HG02973 (cell line): ENCODE data around the gene CACNA1C.
"Not testable (repeated sequence)": the region's sequence is repeated elsewhere in the genome, so short reads cannot be mapped to it uniquely, and the experiment has no call there.

ENCODE experiments used
- ATAC-seq: cut with Tn5 transposase; IDR thresholded peaks from one replicate; pipeline ENCODE4 v1.9.1; 2021; ENCODE audit warnings: moderate library complexity; ENCODE audit not compliant: unreplicated experiment

Gene CACNA1C

GRCh38 chr12:2668816-2669215 is 616.0 kb downstream of the CACNA1C start:
- no peak for ATAC-seq

DNA sequence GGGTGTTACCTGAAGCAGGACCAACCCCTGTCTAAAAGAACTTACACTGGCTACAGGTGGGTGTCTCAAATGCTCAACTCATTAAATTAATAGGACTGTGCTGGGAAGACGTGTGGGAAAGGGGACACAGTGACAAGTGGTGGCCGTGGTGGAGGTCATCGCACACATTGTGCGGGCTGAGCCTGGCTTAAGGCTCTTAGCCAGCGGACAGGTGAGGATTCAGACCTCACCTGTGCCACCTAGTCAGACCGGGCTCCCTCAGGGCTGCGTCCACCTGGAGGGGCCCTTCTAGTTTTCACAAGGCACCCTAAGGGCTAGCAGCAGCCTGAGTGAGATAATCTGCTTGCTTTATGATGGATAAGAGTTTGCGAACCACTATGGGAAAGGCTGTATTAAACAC is 616.8 kb downstream of the CACNA1C start:
- no peak for ATAC-seq

DNA sequence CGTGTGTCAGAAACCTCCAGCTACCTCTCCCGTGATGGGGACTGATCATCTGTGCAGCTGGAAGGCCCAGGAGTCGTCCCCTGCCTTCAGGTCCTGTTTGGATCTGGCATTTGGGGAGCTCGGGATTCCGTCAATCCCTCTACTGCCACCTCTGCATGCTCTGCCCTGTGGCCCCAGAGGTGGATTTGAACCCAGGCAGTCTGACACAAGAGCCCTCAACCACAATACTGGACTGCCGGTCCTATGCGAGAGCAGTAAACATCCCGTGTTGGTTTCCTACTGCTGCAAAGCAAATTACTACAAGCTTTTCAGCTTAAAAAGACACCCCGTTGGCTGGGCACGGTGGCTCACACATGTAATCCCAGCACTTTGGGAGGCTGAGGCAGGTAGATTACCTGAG is 620.1 kb downstream of the CACNA1C start:
- ATAC-seq: no peak

DNA sequence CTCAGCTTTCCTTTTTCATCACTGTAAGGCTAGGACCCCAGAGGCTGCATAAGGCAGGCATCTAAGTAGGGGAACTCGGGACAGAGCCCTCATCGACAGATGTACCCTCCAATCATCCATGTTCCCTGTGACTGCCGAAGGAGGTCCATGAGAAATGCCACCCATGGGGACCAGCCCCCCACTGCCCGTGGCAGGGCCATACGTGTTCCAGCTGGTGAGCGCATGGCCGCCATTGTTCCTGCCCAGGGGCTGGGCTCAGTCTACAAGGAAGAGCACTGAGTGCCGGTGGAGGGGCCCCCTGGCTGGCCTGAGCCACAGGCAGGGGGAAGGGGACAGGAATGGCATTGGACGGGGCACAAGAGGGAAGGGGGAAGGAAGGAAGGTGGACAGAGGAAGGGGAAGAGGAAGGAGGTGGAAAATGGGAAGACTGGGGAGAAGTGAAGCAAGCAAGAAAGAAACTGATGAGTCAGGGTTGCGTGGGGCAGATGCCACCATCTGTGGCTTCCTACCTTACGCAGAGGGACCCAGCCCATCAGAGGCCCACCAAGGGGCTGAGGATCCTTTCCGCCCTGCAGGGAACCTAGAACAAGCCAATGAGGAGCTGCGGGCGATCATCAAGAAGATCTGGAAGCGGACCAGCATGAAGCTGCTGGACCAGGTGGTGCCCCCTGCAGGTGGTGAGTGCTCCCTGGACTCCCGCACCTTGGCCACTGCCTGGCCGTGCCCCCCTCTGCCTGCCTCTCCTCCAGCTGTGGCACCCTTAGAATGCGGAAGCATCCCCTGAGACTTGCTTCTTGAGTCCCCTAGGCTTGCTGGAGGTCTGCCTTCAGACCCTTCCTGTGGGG is 621.4 kb downstream of the CACNA1C start:
- ATAC-seq: no peak

- ATAC-seq: no peak
These were observed 623.0 kb downstream of the CACNA1C start for GRCh38 chr12:2675776-2676175.

- ATAC-seq: no peak
These were observed 624.5 kb downstream of the CACNA1C start for GRCh38 chr12:2677142-2677880.

DNA sequence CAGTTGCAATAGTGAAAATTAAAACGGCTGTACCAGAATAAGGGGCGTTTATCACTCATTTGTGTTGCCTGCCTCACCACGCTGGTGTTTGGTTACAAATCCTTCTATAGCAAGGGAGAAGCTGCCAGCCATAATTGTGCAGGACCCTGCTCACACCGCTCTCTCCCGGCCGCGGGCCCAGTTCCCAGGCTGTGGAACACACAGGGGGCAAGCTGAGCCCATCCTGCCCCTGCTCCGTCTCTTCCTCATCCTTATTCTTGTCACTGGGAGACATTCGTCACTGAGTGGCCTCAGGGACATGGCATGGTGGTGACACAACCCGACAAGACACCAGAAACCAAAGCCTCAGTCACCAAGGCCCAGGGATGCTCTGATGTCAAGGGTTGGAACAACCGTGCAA is 625.6 kb downstream of the CACNA1C start:
- ATAC-seq: no peak

- ATAC-seq: no peak
These were observed 626.5 kb downstream of the CACNA1C start for GRCh38 chr12:2679068-2679815.

GRCh38 chr12:2679816-2680675 is 627.3 kb downstream of the CACNA1C start:
- ATAC-seq: no peak

- no peak for ATAC-seq
These were observed 627.9 kb downstream of the CACNA1C start for GRCh38 chr12:2680676-2681039.

DNA sequence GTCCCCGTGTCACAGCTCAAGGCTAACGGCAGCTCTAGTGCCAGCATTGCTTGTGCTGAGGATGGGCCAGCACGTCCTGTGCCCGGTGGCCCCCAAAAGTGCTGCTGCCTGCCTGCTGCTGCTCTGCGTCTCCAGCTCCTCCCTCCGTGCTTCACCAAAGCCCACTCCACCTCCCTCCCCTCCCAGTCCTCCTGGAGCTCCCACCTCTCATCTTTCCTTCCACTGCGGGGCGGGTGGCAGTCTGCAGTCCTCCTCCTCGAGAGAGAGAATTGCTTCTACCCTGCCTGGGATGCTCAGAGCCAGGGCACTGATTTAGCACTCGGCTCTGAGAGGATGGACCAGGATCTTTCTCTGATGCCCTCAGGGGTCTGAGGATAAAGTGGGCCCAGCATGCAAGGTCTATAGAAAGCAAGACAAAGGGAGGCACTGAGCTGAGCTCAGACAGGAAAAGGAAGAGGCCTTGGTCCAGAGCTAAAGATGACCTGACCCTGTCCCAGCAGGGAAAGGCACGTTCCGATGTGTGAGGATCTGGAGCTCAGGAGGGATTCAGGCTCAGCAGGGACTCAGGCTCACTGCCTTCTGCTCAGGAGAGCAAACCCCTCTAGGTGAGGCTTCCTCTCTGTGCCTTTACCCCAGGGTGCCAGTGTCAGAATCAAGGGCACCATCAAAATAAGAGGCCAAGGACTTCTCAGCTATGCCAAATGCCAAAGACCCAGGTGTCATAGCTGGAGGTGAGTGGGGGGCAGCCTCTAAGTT is 628.8 kb downstream of the CACNA1C start:
- ATAC-seq: no peak

GRCh38 chr12:2682296-2683251 is 629.8 kb downstream of the CACNA1C start:
- ATAC-seq: no peak

DNA sequence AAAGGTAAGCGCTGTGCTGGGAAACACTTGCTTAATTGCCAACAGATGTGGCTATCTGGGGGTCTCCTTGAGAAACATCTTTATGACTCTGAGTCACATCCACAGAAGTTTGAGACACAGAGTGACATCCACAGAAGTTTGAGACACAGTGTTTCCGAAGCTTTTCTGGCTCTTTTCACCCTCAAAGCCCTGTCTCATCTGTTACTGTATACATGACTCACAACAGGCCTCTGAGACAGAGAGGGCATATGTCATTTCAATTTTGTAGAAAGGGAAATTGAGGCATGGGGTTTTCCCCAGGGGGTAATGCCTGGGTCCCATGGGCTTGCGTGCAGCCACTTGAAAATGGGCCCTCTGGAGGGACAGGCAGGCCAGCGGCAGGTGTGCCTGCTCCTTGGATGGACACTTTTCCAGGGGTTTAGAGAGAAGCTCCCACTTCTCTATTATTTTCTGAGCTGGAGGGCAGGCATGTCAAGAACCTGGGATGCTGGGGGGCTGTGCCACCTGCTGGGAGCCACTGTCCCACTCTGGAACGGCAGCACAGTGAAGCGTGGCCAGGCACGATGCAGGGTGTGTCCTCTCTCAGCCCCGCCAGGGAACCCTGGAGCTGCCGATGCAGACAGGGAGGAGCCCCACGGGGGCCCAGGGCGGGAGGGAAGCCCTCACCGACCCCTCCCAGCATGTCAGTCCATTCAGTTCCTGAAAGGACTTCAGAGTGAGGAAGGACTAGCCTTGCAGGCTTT is 630.7 kb downstream of the CACNA1C start:
- no peak for ATAC-seq

DNA sequence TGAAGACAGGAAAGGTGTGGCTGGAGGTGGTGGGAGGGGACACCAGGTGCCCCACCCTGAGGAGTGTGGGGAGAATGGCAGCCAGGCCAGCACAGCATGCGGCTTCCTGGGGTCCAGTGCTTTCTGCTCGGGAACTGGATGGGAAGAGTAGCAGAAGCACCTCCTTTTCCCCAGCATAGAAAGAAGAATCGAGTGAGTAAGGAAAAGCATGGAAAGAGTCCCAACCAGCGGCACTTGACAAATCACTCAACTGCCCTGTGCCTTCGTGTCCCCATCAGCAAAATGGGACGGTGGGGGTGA is 631.2 kb downstream of the CACNA1C start:
- ATAC-seq: not testable (repeated sequence)

DNA sequence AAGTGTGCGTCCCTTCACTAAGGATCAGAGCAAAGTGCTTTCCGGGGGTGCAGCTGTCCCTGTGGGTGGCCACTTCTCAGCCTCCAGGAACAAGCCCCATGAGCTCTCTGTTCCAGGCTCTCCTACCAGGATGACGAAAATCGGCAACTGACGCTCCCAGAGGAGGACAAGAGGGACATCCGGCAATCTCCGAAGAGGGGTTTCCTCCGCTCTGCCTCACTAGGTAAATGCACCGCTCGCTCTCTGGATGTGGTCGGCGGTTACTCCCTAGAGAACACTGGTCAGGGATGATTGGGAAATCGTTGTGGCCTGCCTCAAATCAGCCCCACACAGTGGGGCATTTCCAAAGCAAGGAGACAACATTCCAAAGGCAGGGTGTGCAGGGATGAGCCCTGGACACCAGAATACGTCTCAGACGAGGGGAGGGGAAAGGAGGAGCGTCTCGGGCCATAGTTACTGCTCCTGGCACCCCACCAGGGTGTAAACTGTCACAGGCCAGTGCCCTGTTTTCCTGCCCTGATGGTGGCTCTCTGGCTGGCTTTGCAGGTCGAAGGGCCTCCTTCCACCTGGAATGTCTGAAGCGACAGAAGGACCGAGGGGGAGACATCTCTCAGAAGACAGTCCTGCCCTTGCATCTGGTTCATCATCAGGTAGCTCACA is 633.0 kb downstream of the CACNA1C start:
- ATAC-seq: not testable (repeated sequence)

GRCh38 chr12:2686280-2686646 is 633.5 kb downstream of the CACNA1C start:
- no peak for ATAC-seq

DNA sequence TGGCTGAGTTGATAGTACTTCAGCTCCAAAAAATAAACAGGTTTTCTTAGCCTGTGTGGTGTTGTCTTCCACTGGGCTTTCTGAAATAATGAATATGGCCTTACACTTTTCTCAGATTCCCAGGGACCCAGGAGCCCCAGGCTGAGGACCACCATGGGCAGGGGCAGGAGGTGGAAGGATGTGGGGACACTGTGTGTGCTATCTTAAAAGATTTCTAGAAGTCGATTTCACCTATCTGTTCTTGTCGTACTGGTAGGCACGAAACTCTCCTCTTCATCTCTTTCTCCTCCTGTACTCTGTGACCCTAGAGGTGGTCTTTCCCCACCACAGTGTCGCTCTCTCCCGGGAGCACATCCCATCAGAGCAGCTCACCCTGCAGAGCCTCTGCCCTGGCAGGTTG is 634.3 kb downstream of the CACNA1C start:
- ATAC-seq: no peak

GRCh38 chr12:2687726-2688125 is 634.9 kb downstream of the CACNA1C start:
- no peak for ATAC-seq
